ENCODE results near the gene ASTN1. TPM values are rescaled to one million over a fixed set of nuclear protein-coding genes. Genes with fewer than 3 reads are reported as not detected.

The ASTN1 gene
- total RNA-seq, 4 donors from 2014 or later: 0.93 to 2.9 (median 2.3) TPM

DNA sequence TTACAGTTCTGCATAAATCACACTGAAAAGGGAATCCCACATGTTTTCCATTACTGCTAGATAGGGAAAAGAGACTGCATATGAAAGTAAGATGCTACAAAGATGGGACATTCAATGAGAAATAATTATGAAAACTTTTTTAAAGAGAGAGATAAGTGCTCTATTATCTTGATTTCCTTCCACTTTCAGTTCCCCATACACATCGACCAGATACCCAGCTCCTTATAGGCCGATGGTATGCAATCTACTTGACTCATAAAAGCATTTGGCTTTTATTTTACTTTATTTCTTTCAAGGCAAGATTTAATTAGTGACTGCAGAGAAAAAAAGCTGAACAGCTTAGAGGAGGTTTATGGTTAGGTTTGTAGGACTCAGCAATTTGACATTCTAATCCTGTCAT lies 19.3 kb upstream of the ASTN1 start:
- no peak for ATAC-seq
- H3K4me3 ChIP-seq: no peak overlapping the region
- H3K9me3 ChIP-seq: no peaks in the 10 kb centered on the region
- peaks cover 0 to 9% (median 0%) of the 10 kb centered on the region in 3 donors for H3K4me1 ChIP-seq
- WGBS, 2 donors (ENCODE audit: low coverage in 1 of 2): 71 to 81% methylated on average over 2 of the region's 2 CpGs
- no peak overlapping the region for H3K27ac ChIP-seq
- H3K36me3 ChIP-seq: no peaks in the 10 kb centered on the region
- TF ChIP-seq, protein P1, sequence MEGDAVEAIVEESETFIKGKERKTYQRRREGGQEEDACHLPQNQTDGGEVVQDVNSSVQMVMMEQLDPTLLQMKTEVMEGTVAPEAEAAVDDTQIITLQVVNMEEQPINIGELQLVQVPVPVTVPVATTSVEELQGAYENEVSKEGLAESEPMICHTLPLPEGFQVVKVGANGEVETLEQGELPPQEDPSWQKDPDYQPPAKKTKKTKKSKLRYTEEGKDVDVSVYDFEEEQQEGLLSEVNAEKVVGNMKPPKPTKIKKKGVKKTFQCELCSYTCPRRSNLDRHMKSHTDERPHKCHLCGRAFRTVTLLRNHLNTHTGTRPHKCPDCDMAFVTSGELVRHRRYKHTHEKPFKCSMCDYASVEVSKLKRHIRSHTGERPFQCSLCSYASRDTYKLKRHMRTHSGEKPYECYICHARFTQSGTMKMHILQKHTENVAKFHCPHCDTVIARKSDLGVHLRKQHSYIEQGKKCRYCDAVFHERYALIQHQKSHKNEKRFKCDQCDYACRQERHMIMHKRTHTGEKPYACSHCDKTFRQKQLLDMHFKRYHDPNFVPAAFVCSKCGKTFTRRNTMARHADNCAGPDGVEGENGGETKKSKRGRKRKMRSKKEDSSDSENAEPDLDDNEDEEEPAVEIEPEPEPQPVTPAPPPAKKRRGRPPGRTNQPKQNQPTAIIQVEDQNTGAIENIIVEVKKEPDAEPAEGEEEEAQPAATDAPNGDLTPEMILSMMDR (IDR thresholded peaks at IDR 0.05): no peak
- TF ChIP-seq POLR2AphosphoS5 (IDR thresholded peaks at IDR 0.05): no peak
- no peak for TF ChIP-seq POLR2A (IDR thresholded peaks at IDR 0.05)
- no peak for TF ChIP-seq EP300 (IDR thresholded peaks at IDR 0.05)
- peaks cover 6% of the 10 kb centered on the region for H3K27me3 ChIP-seq

- Histone ChIP-seq H3K4me3 (peak overlapping the region in 1 of 2 donors; percentile 25), H3K27ac (no peak overlapping the region), H3K9me3 (no peaks in the 10 kb centered on the region), H3K4me1 (peaks cover 0 to 9% (median 0%) of the 10 kb centered on the region in 3 donors), H3K36me3 (no peaks in the 10 kb centered on the region), H3K27me3 (peaks cover 10% of the 10 kb centered on the region)
- TF ChIP-seq, protein P1 (IDR thresholded peaks at IDR 0.05): peak; percentile 62 to 93 (median 70)
- TF ChIP-seq POLR2AphosphoS5 (IDR thresholded peaks at IDR 0.05): no peak
- ATAC-seq: peak; percentile 78
- 0 to 10% methylated on average over 4 to 7 of the region's 32 CpGs for WGBS, 2 donors (ENCODE audit: low coverage in 1 of 2)
Measured at GRCh38 chr1:177181631-177182291, 17.2 kb upstream of the ASTN1 start.

DNA sequence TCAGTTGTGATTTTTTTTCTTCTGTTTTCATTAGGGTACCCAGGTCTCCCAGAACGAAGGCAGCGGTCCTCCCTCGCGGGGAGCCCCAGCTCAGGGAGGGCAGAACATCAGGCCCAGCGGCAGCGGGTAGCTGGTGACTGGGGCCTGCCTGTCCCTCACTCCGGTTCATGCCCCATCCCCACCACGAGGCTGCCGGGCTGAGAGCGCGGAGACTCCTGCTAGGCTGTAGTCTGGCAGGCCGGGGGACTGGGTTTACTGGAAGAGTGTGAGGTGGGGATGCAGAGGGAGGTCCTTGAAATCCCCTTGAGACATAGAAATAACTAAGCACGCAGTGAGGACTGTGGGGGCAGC lies 16.7 kb upstream of the ASTN1 start:
- peak; percentile 20 for ATAC-seq
- Histone ChIP-seq H3K27me3 (peaks cover 10% of the 10 kb centered on the region), H3K4me1 (peaks cover 0 to 9% (median 0%) of the 10 kb centered on the region in 3 donors), H3K4me3 (peak overlapping the region in 1 of 2 donors; percentile 25), H3K27ac (no peak overlapping the region), H3K36me3 (no peaks in the 10 kb centered on the region), H3K9me3 (no peaks in the 10 kb centered on the region)
- WGBS, 2 donors (ENCODE audit: low coverage in 1 of 2): 20% methylated on average over 1 of the region's 13 CpGs; no CpG with 5 or more reads in 1 of the 2 donors
- TF ChIP-seq EP300 (IDR thresholded peaks at IDR 0.05) (no peak), POLR2AphosphoS5 (IDR thresholded peaks at IDR 0.05) (no peak), POLR2A (IDR thresholded peaks at IDR 0.05) (no peak)
- TF ChIP-seq, protein P1 (IDR thresholded peaks at IDR 0.05): no peak

DNA sequence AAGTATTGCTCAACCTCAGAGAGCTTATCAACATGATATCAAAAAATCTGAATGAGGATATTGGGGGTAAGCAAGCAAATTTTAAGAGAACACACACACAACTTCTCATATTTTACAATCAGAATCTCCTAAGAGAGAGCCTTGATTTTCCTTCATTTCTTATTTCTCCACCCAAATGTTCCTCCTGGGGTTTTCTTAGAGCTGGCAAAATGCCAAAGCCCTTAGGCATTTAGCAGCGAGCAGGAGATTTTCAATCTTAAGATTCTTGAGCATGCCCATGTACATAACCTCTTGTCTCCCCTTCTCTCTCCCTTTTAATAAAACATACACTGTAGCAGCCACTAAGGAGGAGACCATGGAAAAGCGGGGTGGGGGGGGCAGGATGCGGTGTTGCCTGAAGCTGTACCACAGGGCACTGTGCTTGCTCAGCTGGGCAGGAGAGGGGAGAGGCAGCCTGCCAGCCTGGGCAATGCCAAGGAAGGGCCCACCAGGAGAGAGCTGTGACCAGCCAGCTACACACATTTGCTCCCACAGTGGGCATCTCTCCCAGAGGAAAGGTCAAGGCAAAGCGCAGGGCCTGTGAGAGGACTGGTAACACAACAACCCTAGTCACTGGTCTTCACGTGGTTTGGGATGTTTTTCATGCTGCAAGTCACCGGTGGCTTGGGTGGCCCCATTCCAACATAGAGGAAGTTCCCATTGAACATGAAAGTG lies 10.6 kb upstream of the ASTN1 start:
- H3K36me3 ChIP-seq: no peaks in the 10 kb centered on the region
- 42 to 92% methylated on average over 2 to 3 of the region's 6 CpGs for WGBS, 2 donors (ENCODE audit: low coverage in 1 of 2)
- peaks cover 55% of the 10 kb centered on the region for H3K27me3 ChIP-seq
- no peaks in the 10 kb centered on the region for H3K9me3 ChIP-seq
- H3K4me3 ChIP-seq: no peak overlapping the region
- ATAC-seq: no peak
- no peak overlapping the region for H3K27ac ChIP-seq
- H3K4me1 ChIP-seq: peaks cover 0 to 14% (median 5%) of the 10 kb centered on the region in 3 donors
- TF ChIP-seq POLR2A (IDR thresholded peaks at IDR 0.05) (no peak), POLR2AphosphoS5 (IDR thresholded peaks at IDR 0.05) (no peak), EP300 (IDR thresholded peaks at IDR 0.05) (no peak)
- TF ChIP-seq, protein P1 (IDR thresholded peaks at IDR 0.05): no peak

GRCh38 chr1:177173976-177174375 lies 9.5 kb upstream of the ASTN1 start:
- H3K36me3 ChIP-seq: no peaks in the 10 kb centered on the region
- peaks cover 64% of the 10 kb centered on the region for H3K27me3 ChIP-seq
- H3K4me3 ChIP-seq: no peak overlapping the region
- WGBS, 2 donors (ENCODE audit: low coverage in 1 of 2): 60 to 71% methylated on average over 1 to 2 of the region's 2 CpGs
- no peak for TF ChIP-seq POLR2AphosphoS5 (IDR thresholded peaks at IDR 0.05)
- TF ChIP-seq EP300 (IDR thresholded peaks at IDR 0.05): no peak
- TF ChIP-seq, protein P1 (IDR thresholded peaks at IDR 0.05): no peak
- no peak for TF ChIP-seq POLR2A (IDR thresholded peaks at IDR 0.05)
- no peak for ATAC-seq
- no peaks in the 10 kb centered on the region for H3K9me3 ChIP-seq
- H3K4me1 ChIP-seq: peaks cover 0 to 14% (median 5%) of the 10 kb centered on the region in 3 donors
- H3K27ac ChIP-seq: no peak overlapping the region

Data from gastroesophageal sphincter (tissue), 4 donors.